WTC11 (cell line): ENCODE data around the gene GRM1.

Experiments used
- CTCF ChIP-seq: fragments of 200-600 bp; IDR thresholded peaks from 2 replicates; pipeline ENCODE4 v1.8.0; 2022; ENCODE audit warnings: antibody characterized with exemption
- FOXK1 ChIP-seq: sonication (generic); formaldehyde crosslinking; IDR thresholded peaks from 2 replicates; pipeline ENCODE4 v1.8.0; 2022; ENCODE audit warnings: mild to moderate bottlenecking, moderate library complexity, missing genetic modification reagents
- NFYB ChIP-seq: sonication (generic); formaldehyde crosslinking; conservative IDR thresholded peaks from 2 replicates; pipeline ENCODE4 v1.8.0; 2022; ENCODE audit warnings: low read depth, missing genetic modification reagents
- SMAD4 ChIP-seq: sonication (generic); formaldehyde crosslinking; IDR thresholded peaks from 2 replicates; pipeline ENCODE4 v1.8.0; 2022; ENCODE audit warnings: mild to moderate bottlenecking, missing genetic modification reagents
- SP1 ChIP-seq: sonication (generic); formaldehyde crosslinking; conservative IDR thresholded peaks from 2 replicates; pipeline ENCODE4 v1.8.1; 2022; ENCODE audit warnings: missing genetic modification reagents
- ZNF263 ChIP-seq: sonication (generic); formaldehyde crosslinking; IDR thresholded peaks from 2 replicates; pipeline ENCODE4 v1.8.1; 2022; ENCODE audit warnings: low read depth, mild to moderate bottlenecking, moderate library complexity, missing genetic modification reagents
- TF ChIP-seq, protein P1 (sequence below): sonication (generic); formaldehyde crosslinking; IDR thresholded peaks from 2 replicates; pipeline ENCODE4 v1.8.1; 2023; ENCODE audit warnings: mild to moderate bottlenecking, missing genetic modification reagents

- TF ChIP-seq CTCF (no peak), SP1 (no peak), NFYB (CRISPR knock-in tag) (no peak), SMAD4 (CRISPR knock-in tag) (no peak), FOXK1 (no peak), ZNF263 (CRISPR knock-in tag) (no peak)
- TF ChIP-seq, protein P1, sequence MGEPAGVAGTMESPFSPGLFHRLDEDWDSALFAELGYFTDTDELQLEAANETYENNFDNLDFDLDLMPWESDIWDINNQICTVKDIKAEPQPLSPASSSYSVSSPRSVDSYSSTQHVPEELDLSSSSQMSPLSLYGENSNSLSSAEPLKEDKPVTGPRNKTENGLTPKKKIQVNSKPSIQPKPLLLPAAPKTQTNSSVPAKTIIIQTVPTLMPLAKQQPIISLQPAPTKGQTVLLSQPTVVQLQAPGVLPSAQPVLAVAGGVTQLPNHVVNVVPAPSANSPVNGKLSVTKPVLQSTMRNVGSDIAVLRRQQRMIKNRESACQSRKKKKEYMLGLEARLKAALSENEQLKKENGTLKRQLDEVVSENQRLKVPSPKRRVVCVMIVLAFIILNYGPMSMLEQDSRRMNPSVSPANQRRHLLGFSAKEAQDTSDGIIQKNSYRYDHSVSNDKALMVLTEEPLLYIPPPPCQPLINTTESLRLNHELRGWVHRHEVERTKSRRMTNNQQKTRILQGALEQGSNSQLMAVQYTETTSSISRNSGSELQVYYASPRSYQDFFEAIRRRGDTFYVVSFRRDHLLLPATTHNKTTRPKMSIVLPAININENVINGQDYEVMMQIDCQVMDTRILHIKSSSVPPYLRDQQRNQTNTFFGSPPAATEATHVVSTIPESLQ (CRISPR knock-in tag), result no peak
Measured at GRCh38 chr6:146336191-146336590, 307.3 kb downstream of the GRM1 start.
